ENCODE data around the gene BTBD16. TPM values are rescaled to one million over a fixed set of nuclear protein-coding genes. Genes with fewer than 3 reads are reported as not detected.

Gene BTBD16
- total and polyA plus RNA-seq, 2 donors (not counting 1 experiment from before 2014, with no cell fraction given): not detected

- no peak for DNase-seq
- no peak for ATAC-seq (ENCODE audit: low read depth)
- H3K9ac ChIP-seq (ENCODE audit: low read length): no peak overlapping the region
- WGBS (ENCODE audit: insufficient coverage): 94% methylated on average over 3 of the region's 7 CpGs
- peaks cover 5% of the 10 kb centered on the region for H3K27me3 Mint-ChIP-seq
- ChIA-PET POLR2A (no interaction called here), CTCF (interaction anchor here (1.0 to 1.4 kb wide), 2 partner anchors 129 to 132 kb away, joined by 3 to 4 read pairs; no protein-coding TSS in a partner anchor)
- H3K4me1 ChIP-seq (ENCODE audit: control insufficient read depth in 2 of 2, insufficient read depth in 2 of 2, low read length in 2 of 2): peaks cover 20% of the 10 kb centered on the region in 2 donors
- H4K20me1 ChIP-seq (ENCODE audit: control insufficient read depth, insufficient read depth, low read length, poor library complexity, severe bottlenecking): no peaks in the 10 kb centered on the region
- H3K36me3 ChIP-seq (replicated peaks in 1 of 2; ENCODE audit: control extremely low read depth in 1 of 2, control insufficient read depth in 1 of 2, extremely low read depth in 1 of 2, insufficient read depth in 2 of 2, low read length in 1 of 2): no peaks in the 10 kb centered on the region
- H3K27me3 ChIP-seq (replicated peaks in 1 of 4; ENCODE audit: control extremely low read depth in 1 of 4, control insufficient read depth in 3 of 4, insufficient read depth in 4 of 4, low read length in 3 of 4): peaks cover 0 to 4% (median 0%) of the 10 kb centered on the region in 4 experiments
- H3K4me2 ChIP-seq (replicated peaks; ENCODE audit: low read depth, low read length, poor library complexity, severe bottlenecking): no peak overlapping the region
- no peak for TF ChIP-seq EZH2 (IDR thresholded peaks at IDR 0.05; ENCODE audit: borderline replicate concordance, insufficient read depth, low read depth, low read length, poor library complexity, severe bottlenecking)
- no peak for TF ChIP-seq CTCF (IDR thresholded peaks at IDR 0.05)
- no peaks in the 10 kb centered on the region for H3K9me3 ChIP-seq (ENCODE audit: control extremely low read depth in 1 of 3, control insufficient read depth in 2 of 3, insufficient read depth in 1 of 3, low read length in 2 of 3)
- H3K4me1 Mint-ChIP-seq: peaks cover 28% of the 10 kb centered on the region
- no peak overlapping the region for H3K27ac ChIP-seq (ENCODE audit: low read length in 2 of 2)
- no peak overlapping the region for H3K27ac Mint-ChIP-seq
- H3K4me3 ChIP-seq (ENCODE audit: control extremely low read depth in 1 of 5, extremely low read depth in 1 of 5, insufficient read depth in 1 of 5, low read depth in 2 of 5, low read length in 4 of 5): no peak overlapping the region
- intact Hi-C loops (cut with micrococcal nuclease): no loop called here
- H3K79me2 ChIP-seq (ENCODE audit: control insufficient read depth, insufficient read depth, low read length): no peaks in the 10 kb centered on the region
- no peak overlapping the region for H2AFZ ChIP-seq (ENCODE audit: insufficient read depth, low read depth, low read length, poor library complexity, severe bottlenecking)
- H3K4me3 Mint-ChIP-seq: no peak overlapping the region
- H3K9me3 Mint-ChIP-seq (ENCODE audit: insufficient read depth): peaks cover 9% of the 10 kb centered on the region
These were observed 33.0 kb downstream of the BTBD16 start for GRCh38 chr10:122304054-122304579.

- POLR2A ChIA-PET: no interaction called here
- peaks cover 20% of the 10 kb centered on the region in 2 donors for H3K4me1 ChIP-seq (ENCODE audit: control insufficient read depth in 2 of 2, insufficient read depth in 2 of 2, low read length in 2 of 2)
- no peak overlapping the region for H3K27ac ChIP-seq (ENCODE audit: low read length in 2 of 2)
- H3K4me3 Mint-ChIP-seq: no peak overlapping the region
- no peaks in the 10 kb centered on the region for H4K20me1 ChIP-seq (ENCODE audit: control insufficient read depth, insufficient read depth, low read length, poor library complexity, severe bottlenecking)
- intact Hi-C loops (cut with micrococcal nuclease): no loop called here
- WGBS (ENCODE audit: insufficient coverage): 100% methylated on average over 1 of the region's 5 CpGs
- no peaks in the 10 kb centered on the region for H3K36me3 ChIP-seq (replicated peaks in 1 of 2; ENCODE audit: control extremely low read depth in 1 of 2, control insufficient read depth in 1 of 2, extremely low read depth in 1 of 2, insufficient read depth in 2 of 2, low read length in 1 of 2)
- peaks cover 4% of the 10 kb centered on the region for H3K27me3 Mint-ChIP-seq
- no peak overlapping the region for H3K4me3 ChIP-seq (ENCODE audit: control extremely low read depth in 1 of 5, extremely low read depth in 1 of 5, insufficient read depth in 1 of 5, low read depth in 2 of 5, low read length in 4 of 5)
- peak overlapping the region; percentile 79 for H3K27ac Mint-ChIP-seq
- H2AFZ ChIP-seq (ENCODE audit: insufficient read depth, low read depth, low read length, poor library complexity, severe bottlenecking): no peak overlapping the region
- DNase-seq: no peak
- no peaks in the 10 kb centered on the region for H3K79me2 ChIP-seq (ENCODE audit: control insufficient read depth, insufficient read depth, low read length)
- H3K9me3 Mint-ChIP-seq (ENCODE audit: insufficient read depth): peaks cover 9% of the 10 kb centered on the region
- TF ChIP-seq EZH2 (IDR thresholded peaks at IDR 0.05; ENCODE audit: borderline replicate concordance, insufficient read depth, low read depth, low read length, poor library complexity, severe bottlenecking) (no peak), CTCF (IDR thresholded peaks at IDR 0.05) (no peak)
- H3K9me3 ChIP-seq (ENCODE audit: control extremely low read depth in 1 of 3, control insufficient read depth in 2 of 3, insufficient read depth in 1 of 3, low read length in 2 of 3): no peaks in the 10 kb centered on the region
- ATAC-seq (ENCODE audit: low read depth): no peak
- CTCF ChIA-PET: interaction anchor here (0.6 to 1.9 kb wide), 5 partner anchors 7 to 347 kb away, joined by 4 to 10 read pairs (median 5); no protein-coding TSS in a partner anchor
- H3K9ac ChIP-seq (ENCODE audit: low read length): no peak overlapping the region
- H3K4me2 ChIP-seq (replicated peaks; ENCODE audit: low read depth, low read length, poor library complexity, severe bottlenecking): no peak overlapping the region
- peaks cover 28% of the 10 kb centered on the region for H3K4me1 Mint-ChIP-seq
- H3K27me3 ChIP-seq (replicated peaks in 1 of 4; ENCODE audit: control extremely low read depth in 1 of 4, control insufficient read depth in 3 of 4, insufficient read depth in 4 of 4, low read length in 3 of 4): no peaks in the 10 kb centered on the region
These were observed 35.2 kb downstream of the BTBD16 start for GRCh38 chr10:122306282-122306681.

Measured in B cell (primary cell).